Measurements from ENCODE around the gene NSUN6.
A peak's percentile ranks its signal among the peaks of the same experiment; 100 is the strongest.

The NSUN6 gene

GRCh38 chr10:18651324-18652007 lies at the start of gene NSUN6:
Gene NSUN6 (minus strand): TSS chr10:18651587. CDS start chr10:18651203, 384 bp downstream.
- peak; percentile 82 to 92 for DNase-seq (ENCODE audit: extremely low read depth in 1 of 2, low read depth in 1 of 2)

- no peak for DNase-seq (ENCODE audit: extremely low read depth in 1 of 2, low read depth in 1 of 2)
Measured at GRCh38 chr10:18699849-18700840, 48.8 kb upstream of the NSUN6 start.

- DNase-seq (ENCODE audit: extremely low read depth in 1 of 2, low read depth in 1 of 2) = no peak
Measured at GRCh38 chr10:18690541-18690940, 39.2 kb upstream of the NSUN6 start.

GRCh38 chr10:18689498-18689897 lies 38.1 kb upstream of the NSUN6 start:
- DNase-seq (ENCODE audit: extremely low read depth in 1 of 2, low read depth in 1 of 2) = no peak

- DNase-seq (ENCODE audit: extremely low read depth in 1 of 2, low read depth in 1 of 2) = no peak
Measured at GRCh38 chr10:18687706-18688105, 36.3 kb upstream of the NSUN6 start.

- DNase-seq (ENCODE audit: extremely low read depth in 1 of 2, low read depth in 1 of 2) = no peak
Measured at GRCh38 chr10:18687195-18687594, 35.8 kb upstream of the NSUN6 start.

GRCh38 chr10:18685555-18685954 lies 34.2 kb upstream of the NSUN6 start:
- no peak for DNase-seq (ENCODE audit: extremely low read depth in 1 of 2, low read depth in 1 of 2)

- DNase-seq (ENCODE audit: extremely low read depth in 1 of 2, low read depth in 1 of 2) = no peak
Measured at GRCh38 chr10:18684953-18685352, 33.6 kb upstream of the NSUN6 start.

GRCh38 chr10:18684416-18684815 lies 33.0 kb upstream of the NSUN6 start:
- no peak for DNase-seq (ENCODE audit: extremely low read depth in 1 of 2, low read depth in 1 of 2)

- DNase-seq (ENCODE audit: extremely low read depth in 1 of 2, low read depth in 1 of 2) = no peak
Measured at GRCh38 chr10:18683427-18683826, 32.0 kb upstream of the NSUN6 start.

GRCh38 chr10:18681971-18682411 lies 30.6 kb upstream of the NSUN6 start:
- DNase-seq (ENCODE audit: extremely low read depth in 1 of 2, low read depth in 1 of 2) = no peak

GRCh38 chr10:18681366-18681765 lies 30.0 kb upstream of the NSUN6 start:
- DNase-seq (ENCODE audit: extremely low read depth in 1 of 2, low read depth in 1 of 2) = no peak

GRCh38 chr10:18680754-18681153 lies 29.4 kb upstream of the NSUN6 start:
- DNase-seq (ENCODE audit: extremely low read depth in 1 of 2, low read depth in 1 of 2) = no peak

GRCh38 chr10:18675086-18675801 lies 23.9 kb upstream of the NSUN6 start:
- no peak for DNase-seq (ENCODE audit: extremely low read depth in 1 of 2, low read depth in 1 of 2)

- DNase-seq (ENCODE audit: extremely low read depth in 1 of 2, low read depth in 1 of 2) = no peak
Measured at GRCh38 chr10:18668026-18668425, 16.6 kb upstream of the NSUN6 start.

- DNase-seq (ENCODE audit: extremely low read depth in 1 of 2, low read depth in 1 of 2) = no peak
Measured at GRCh38 chr10:18666810-18667209, 15.4 kb upstream of the NSUN6 start.

- no peak for DNase-seq (ENCODE audit: extremely low read depth in 1 of 2, low read depth in 1 of 2)
Measured at GRCh38 chr10:18665815-18666558, 14.6 kb upstream of the NSUN6 start.

GRCh38 chr10:18664841-18665478 lies 13.6 kb upstream of the NSUN6 start:
- no peak for DNase-seq (ENCODE audit: extremely low read depth in 1 of 2, low read depth in 1 of 2)

GRCh38 chr10:18660816-18661431 lies 9.5 kb upstream of the NSUN6 start:
- no peak for DNase-seq (ENCODE audit: extremely low read depth in 1 of 2, low read depth in 1 of 2)

All from stimulated activated CD8-positive, alpha-beta memory T cell treated with anti-CD3 and anti-CD28 coated beads, Interleukin-7, amount 100 ng/mL, for 48 hours (primary cell).